D341Med (cell line): ENCODE data around the gene MCM6.
"Not testable (repeated sequence)": the region's sequence is repeated elsewhere in the genome, so short reads cannot be mapped to it uniquely, and the experiment has no call there.

Experiments used
- DNase-seq: peaks from one replicate; pipeline ENCODE4 v3.0.0; 2012; ENCODE audit warnings: low spot score

The MCM6 gene

GRCh38 chr2:135820003-135820618 lies 56.1 kb downstream of the MCM6 start:
- DNase-seq, result no peak

GRCh38 chr2:135818937-135819610 lies 57.2 kb downstream of the MCM6 start:
- DNase-seq, result peak; percentile 52

GRCh38 chr2:135817951-135818350 lies 58.3 kb downstream of the MCM6 start:
- DNase-seq, result no peak

DNA sequence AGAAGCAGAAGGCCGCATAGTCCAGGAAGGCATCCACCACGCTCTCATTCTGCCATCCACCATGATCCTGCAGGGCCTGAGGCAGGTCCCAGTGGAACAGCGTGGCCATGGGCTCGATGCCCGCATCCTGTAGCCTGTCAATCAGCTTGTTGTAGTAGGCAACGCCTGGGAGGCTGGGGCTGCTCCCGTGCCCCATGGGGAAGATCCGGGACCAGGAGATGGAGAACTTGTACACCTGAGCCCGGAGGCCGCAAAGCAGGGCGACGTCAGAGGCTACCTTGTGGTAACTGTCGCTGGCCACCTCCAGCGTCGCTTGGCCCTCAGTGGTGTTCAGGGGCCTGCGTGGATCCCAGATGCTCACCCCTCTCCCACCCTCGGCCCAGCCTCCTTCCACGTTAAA lies 58.8 kb downstream of the MCM6 start:
- DNase-seq, result no peak

DNA sequence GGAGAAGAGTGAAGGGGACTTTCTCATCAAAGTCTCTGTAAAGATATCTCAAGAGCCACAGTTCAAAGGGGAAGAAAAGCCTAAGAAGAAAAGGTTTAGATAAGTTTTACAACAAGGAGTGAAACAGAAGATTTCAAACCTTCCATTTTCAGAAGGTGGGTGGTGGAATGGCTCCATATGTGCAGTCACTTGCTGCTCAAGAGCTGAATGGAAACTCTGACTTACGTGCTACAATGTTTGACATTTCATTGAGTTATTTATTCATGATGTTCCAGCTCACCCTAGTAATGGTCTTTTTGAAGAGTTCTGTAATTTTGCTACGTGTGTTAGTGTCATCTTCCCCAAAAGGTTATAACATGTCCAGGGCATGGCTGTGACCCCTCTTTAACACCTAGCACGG lies 61.0 kb downstream of the MCM6 start:
- DNase-seq, result no peak

- no peak for DNase-seq
Measured at GRCh38 chr2:135812907-135813511, 63.2 kb downstream of the MCM6 start.

DNA sequence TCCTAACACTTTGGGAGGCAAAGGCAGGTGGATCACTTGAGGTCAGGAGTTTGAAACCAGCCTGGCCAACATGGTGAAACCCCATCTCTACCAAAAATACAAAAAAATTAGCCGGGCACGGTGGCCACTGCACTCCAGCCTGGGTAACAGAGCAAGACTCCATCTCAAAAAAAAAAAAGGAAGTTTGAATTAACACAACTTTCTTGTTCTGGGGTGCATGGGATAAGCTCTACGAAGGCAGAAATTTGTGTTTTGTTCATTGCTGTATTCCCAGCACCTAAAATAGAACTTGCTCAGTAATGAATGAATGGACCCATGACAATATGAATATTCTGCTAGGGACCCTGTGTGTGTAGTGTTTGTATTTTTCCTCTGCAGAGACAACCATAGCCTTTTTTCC lies 68.4 kb downstream of the MCM6 start:
- not testable (repeated sequence) for DNase-seq

DNA sequence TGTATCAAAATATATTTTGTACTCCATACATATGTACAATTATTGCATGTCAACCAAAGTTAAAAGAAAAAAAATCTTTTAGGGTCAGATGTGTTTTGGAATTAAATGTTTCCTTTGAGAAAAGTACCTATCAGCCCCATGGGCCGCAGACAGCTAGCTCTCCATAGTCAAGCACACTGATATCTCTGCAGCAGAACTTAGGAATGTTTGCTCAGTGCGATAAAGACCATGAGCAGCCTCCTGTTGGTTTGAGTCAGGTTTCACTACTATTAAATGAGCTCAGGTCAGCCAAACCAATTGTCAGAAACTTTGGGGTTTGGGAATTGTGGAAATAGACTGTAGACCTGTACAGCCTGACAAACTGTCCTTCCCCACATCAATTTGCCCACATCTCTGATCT lies 73.0 kb downstream of the MCM6 start:
- no peak for DNase-seq

GRCh38 chr2:135802350-135802749 lies 73.9 kb downstream of the MCM6 start:
- DNase-seq, result no peak

GRCh38 chr2:135800513-135801460 lies 75.5 kb downstream of the MCM6 start:
- no peak for DNase-seq

GRCh38 chr2:135799738-135800137 lies 76.5 kb downstream of the MCM6 start:
- no peak for DNase-seq

GRCh38 chr2:135798762-135799161 lies 77.5 kb downstream of the MCM6 start:
- DNase-seq, result no peak

DNA sequence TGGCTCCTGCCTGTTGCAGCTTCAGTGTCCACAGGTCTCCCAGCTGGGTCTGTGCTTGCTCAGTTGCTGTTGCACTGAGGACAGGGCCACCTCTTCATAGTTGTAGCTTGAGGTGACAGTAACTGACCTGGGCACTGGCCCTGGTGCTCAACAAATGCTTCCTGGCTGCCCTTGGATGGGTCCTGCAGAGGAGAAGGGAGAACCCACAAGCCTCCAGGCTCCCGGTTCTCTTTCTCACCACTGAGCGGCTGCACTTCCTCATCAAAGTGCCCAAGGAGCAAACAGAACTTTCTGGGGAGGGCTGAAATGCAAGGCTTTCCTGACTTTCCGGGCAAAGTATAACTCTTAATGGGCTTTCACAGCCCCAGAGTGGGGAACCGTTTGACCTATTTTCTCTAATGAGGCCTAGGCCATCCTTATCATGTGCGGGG lies 78.0 kb downstream of the MCM6 start:
- no peak for DNase-seq

- DNase-seq, result peak; percentile 87
Measured at GRCh38 chr2:135797497-135798274, 78.6 kb downstream of the MCM6 start.

DNA sequence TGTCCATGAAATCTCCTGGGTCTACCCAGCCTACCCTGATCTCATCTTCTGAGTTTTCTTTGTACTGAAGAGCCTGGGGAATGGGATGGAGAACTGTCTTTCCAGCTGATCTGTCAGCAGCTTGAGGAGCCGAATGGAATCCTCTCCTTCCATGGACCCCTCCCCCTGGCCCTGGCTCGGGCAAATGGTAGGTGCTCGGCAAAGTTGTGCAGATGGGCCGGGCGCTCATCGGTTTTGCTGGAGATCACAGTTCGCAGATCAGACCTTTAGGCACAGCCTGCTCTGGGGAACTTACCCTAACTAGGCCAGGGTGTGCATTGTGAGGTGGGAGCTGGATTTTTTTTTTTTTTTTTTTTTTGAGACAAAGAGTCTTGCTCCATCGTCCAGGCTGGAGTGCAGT lies 79.6 kb downstream of the MCM6 start:
- DNase-seq, result no peak

GRCh38 chr2:135795641-135796040 lies 80.6 kb downstream of the MCM6 start:
- DNase-seq, result not testable (repeated sequence)

DNA sequence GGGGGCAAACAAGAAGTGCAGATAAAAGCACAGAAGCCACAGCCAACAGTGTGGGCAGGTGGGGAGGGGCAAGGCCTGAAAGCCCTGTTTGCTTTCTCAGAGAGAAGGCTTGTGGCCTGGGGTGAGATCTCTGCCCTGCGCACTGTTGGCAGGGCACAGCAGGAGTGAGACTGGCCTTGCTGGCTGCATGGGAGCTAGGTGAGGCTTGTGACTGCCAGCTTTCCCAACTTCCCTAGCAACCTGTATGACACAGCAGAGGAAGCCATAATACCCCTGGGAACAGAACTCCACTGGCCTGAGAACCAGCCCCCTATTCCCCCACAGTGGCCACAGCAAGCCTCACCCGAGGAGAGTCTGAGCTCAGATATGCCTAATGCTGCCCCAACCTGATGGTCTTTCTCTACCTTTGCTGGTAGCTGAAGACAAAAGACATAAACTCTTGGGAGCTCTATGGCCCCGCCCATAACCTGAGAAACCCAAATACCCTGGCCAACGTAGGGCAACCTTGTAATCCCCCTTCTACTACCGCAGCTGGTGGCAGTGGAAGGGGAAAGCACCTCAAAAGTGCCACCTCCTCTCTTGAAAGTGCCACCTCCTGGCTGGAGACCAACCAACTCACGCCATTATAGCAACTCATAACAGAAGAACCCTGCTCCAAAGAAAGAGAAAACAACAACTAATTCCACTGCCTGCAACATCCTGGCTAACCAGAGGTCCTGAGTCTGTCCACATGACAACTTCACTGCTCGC lies 83.7 kb downstream of the MCM6 start:
- no peak for DNase-seq

DNA sequence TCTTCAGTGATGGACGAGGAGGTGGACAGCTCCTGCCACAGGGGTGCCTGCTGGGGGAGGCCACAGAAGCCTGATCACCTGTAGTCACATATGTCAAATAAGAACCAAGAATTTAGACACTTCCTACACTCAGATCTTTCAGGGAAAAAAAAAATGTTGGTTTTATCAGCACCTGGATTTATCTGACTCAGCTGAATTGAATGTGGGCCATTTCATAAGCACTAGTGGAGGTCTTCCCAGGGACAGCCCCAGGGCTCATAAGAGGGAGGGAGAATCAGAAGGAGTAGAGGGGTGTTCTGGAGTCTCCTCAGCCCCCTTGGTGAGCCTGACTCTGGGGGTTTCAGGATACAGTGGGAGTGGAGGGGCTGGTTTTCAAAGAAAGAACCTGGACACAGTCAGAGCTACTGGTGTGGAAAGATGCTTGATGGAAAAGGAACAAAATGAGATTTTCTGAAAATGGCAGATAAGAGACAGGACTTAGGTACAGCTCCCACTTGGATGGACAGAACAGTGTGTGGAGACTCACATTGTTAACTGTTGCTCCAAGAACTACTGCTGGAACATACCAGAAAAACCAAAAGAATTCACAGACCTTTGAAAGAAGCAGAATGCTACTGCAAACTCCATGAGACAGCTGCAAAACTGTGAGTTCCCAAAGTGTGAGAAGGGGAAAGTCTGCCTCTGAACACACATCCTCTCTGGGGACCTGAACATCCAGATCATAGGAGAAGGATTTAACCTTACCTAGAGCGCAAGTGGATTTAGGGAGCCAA lies 84.6 kb downstream of the MCM6 start:
- DNase-seq, result no peak

DNA sequence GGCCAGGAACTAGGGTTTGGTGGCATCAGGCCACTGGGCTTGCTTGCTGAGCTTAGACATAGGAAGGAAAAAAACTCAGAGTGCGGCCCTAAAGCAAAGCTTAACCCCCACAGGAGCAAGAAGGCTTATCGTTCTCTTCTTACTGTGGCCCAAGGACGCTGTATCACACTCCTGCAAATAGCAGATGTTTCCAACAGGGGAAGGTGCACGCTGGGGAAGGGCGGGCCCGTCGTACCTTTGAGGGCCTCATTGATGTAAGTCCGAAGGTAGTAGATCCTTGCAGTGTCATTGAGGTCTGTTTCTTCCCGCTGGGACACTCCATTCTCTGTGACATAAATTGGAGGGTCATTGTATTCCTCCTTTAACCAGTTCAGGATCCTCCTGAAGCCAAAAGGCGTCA lies 85.8 kb downstream of the MCM6 start:
- DNase-seq, result no peak
